ENCODE measurements around the gene LPCAT1.
A peak's percentile ranks its signal among the peaks of the same experiment; 100 is the strongest.
"Not testable (repeated sequence)": the region's sequence is repeated elsewhere in the genome, so short reads cannot be mapped to it uniquely, and the experiment has no call there.

Gene LPCAT1, protein sequence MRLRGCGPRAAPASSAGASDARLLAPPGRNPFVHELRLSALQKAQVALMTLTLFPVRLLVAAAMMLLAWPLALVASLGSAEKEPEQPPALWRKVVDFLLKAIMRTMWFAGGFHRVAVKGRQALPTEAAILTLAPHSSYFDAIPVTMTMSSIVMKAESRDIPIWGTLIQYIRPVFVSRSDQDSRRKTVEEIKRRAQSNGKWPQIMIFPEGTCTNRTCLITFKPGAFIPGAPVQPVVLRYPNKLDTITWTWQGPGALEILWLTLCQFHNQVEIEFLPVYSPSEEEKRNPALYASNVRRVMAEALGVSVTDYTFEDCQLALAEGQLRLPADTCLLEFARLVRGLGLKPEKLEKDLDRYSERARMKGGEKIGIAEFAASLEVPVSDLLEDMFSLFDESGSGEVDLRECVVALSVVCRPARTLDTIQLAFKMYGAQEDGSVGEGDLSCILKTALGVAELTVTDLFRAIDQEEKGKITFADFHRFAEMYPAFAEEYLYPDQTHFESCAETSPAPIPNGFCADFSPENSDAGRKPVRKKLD

DNA sequence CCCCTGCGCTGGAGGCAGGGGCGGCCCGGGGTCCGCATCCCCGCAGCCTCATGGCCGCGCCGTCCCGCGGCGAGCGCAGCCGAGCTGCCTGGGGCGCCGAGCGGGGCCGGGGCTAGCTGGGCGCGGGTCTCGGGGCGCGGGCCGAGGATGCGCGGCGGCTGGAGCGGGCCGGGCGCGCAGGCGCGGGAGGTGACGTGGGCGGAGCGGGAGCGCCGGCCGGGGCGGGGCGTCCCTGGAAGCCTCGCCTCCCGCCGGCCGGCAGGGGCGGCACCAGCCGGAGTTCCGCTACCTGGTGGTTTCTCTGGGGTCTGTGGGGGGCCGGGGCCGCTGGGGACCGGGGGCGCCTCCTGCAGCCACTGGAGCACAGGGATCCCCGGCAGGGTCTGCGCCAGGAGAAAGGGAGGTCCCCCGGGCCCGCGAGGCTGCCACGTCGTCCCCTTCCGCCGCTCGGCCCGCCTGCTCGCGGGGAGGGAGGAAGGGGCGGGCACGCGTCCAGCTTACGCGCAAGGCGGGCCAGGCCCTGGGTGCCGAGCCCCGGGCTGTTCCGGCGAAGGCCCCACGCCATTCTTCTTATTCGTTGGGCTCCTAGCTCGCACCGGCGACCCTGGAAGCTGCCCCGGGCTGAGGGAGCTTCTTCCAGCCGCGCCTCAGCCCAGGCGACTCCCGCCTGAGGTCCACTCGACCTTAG is at the start of gene LPCAT1:
Gene LPCAT1 (minus strand): TSS at position 168 of the 688 bp plus-strand sequence. CDS start 116 bp downstream, at position 52.
- DNase-seq, result peak in 45 of 51 donors; percentile 16 to 88 (median 69)

DNA sequence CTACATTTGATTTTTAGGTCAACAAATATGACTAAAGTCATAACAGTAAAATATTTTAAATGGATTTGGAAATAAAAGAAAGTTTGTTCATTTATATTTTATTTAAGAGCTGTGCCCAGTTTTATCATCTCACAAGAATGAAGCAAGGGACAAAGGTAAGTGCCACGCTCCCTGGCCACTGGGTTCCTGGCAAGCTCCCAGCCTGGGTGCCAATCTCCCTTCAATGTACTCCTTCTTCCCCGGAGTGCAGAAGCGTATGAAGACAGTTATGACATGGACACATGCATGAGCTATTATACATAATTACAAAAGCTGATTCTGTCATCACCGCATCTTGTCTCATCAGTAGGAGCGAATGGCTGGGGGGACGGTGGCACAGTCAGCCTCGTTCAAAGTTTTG is 48.1 kb upstream of the LPCAT1 start:
- not testable (repeated sequence) for DNase-seq

DNA sequence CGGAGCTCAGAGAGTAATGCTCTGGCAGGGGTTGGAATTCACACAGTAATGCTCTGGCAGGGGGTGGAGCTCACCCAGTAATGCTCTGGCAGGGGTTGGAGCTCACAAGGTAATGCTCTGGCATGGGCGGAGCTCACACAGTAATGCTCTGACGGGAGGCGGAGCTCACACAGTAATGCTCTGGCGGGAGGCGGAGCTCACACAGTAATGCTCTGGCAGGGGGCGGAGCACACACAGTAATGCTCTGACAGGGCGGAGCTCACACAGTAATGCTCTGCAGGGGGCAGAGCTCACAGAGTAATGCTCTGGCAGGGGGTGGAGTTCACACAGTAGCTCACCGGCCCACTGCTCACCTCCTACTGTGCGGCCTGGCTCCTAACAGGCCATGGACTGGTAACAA is 47.2 kb upstream of the LPCAT1 start:
- no peak for DNase-seq

GRCh38 chr5:1568201-1568979 is 44.6 kb upstream of the LPCAT1 start:
- DNase-seq, result no peak

GRCh38 chr5:1567527-1568200 is 43.9 kb upstream of the LPCAT1 start:
- not testable (repeated sequence) for DNase-seq

DNA sequence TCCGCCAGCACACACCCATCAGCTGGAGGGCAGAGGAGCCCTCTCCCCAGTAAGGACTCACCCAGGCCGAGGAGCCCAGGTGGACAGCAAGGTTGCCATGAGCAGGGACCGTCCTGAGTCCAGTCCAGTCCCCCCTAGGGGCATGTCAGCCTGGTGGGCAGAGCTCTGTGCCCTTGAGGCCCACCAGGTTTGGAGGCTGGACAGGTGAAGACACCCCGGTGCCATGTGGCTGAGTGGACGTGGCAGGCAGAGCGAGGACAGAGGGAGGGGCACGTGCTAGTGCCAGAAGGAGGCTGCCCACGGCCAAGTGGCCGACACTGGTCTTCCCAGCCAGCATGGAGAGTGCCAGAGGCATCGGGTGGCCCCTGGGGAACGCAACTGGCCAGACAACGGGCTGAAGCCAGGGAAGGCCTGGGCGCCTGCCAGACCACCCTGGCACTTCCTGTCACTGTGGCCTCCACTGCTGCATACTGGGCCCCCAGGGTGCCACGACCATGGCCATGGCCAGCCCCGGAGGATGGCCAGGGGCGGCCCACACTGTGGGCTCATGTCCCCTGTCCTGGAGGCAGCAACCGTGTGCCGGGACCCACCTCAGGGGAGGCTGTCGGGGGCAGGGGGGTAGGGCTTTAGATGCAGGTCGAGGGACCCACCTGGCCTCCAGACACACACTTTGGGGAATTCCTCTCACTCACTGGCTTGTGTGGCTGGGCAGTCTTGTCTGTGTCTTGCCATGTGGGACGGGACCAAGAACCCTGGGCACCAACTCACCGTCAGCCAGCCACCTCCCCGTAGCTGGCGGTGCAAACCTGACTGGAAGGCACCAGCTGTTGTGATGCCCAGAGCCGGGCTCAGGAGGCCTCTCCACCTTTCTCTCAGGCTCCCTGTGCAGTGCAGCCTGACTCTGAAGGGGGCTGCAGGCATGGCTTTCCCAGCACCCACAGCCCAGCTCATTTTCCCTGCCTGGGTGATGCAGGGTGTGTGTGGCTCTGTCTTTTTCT is 42.3 kb upstream of the LPCAT1 start:
- DNase-seq, result peak in 10 of 51 donors; percentile 13 to 41 (median 27)

DNA sequence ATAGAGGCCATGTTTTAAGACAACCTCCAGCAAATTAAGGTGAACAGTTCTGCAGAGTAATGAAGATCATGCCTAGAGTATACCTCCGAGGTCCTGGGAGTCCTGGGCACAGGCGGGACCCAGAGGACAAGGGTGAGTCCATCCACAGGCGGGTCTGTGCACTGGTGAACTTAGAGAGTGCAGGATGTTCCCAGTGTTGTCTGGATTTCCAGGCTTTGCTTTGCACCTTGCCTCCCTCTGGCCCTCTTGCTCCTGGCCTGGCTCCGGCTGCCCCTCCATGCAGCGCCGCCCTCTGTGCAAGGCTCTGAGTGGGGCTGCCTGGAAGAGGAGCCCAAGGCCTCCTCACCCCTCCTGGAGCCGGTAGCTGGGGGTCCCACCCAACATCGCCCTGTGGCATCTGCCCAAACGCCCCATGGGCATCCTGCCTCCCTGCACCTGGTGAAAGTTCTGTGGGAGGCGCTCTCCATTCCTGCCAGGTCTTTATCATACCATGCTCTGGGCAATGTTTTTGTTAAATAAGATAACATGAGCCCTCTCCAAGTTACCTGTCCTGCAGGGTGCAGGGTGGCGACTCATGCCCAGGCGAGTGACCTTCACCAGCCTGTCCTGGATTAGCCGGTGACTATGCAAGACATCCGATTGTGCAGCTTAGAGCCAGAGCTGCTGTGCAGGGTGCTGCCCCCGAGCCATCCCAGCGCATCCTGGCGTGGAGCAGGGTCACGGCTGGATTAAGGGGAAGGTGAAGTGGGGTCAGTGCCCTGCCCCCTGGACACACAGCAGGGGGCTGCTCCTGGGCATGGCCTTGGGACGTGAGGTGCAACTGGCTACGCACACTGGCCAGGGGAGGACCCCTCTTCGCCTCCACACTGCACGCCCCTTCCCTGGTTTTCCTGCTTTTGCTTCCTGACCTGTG is 41.3 kb upstream of the LPCAT1 start:
- DNase-seq, result no peak

DNA sequence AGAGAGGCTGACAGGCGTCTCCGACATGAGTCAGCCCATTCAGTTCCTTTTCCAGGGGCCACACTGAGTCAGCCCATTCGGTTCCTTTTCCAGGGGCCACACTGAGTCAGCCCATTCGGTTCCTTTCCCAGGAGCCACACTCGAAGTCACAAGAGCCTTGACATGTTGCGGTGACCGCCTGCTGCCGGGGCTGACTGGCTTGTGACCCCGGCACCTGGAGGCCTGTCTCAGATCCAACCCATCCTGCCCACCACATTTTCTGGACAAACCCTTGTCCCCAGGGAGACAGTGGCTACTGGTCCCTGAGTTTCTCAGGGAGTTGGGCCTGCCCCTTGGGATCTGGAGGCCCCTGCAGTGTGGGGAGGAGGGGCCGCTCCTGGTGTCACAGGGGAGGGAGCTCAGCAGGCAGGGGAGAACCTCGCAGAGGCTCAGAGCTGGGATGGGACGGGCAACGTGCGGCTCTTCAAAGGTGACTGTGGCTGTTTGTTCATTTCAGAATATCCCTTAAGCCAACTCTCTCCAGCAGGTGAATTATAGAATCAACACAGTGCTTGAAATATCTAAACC is 40.5 kb upstream of the LPCAT1 start:
- peak in 14 of 51 donors; percentile 6 to 76 (median 24) for DNase-seq

- no peak for DNase-seq
Observed at GRCh38 chr5:1563617-1564181, 39.9 kb upstream of the LPCAT1 start.

GRCh38 chr5:1563051-1563461 is 39.3 kb upstream of the LPCAT1 start:
- DNase-seq, result no peak

DNA sequence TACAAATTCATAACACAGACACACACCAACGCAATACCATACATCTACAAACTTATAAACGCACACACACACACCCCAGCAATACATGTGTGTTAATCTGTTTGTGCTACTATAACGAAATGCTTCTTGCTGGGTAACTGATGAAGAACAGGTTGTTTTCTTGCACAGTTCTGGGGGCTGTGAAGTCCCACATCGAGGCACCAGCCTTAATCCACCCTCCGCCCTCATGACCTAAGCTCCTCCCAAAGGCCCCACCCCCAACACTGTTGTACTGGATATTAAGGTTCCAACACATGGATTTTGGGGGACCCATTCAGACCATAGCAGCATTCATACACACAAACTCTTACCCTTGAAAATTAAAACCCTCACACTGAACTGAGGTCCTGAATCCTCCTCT is 38.8 kb upstream of the LPCAT1 start:
- DNase-seq, result no peak

DNA sequence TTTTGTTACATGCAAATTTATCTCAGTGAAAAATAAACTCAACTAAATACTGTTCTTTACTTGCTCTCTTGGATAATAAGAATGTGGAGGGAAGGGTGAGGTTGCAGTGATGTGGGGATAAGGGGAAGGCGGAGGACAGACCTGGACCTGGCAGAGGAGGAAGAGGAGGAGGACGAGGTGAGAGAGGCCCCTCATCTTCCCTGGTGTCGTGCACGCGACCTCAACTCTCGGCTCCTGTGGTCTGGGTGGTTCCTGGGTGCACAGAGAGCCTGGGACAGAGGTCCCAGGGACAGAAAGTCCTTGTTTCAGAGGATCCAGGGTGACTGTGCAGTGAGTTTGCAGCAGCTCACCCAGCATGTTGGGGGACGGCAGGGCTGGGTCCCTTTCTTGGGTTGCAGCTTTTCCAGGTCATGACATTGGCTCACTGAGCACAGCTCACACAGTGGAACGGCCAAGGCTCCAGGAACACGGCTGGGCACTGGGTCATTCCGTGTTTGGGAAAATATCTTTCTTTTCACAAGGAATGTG is 37.7 kb upstream of the LPCAT1 start:
- DNase-seq, result no peak

DNA sequence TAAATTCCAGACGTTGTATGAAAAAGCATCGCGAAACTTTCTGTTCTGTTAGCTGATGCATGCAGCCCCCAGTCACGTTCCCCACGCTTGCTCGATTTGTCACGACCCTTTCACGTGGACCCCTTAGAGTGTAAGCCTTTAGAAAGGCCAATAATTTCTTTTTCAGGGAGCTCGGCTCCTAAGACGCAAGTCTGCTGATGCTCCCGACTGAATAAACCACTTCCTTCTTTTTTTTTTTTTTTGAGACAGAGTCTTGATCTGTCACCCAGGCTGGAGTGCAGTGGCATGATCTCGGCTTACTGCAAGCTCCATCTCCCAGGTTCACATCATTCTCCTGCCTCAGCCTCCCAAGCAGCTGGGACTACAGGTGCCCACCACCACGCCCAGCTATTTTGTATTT is 36.7 kb upstream of the LPCAT1 start:
- DNase-seq, result not testable (repeated sequence)

- DNase-seq, result no peak
Observed at GRCh38 chr5:1558944-1559343, 35.2 kb upstream of the LPCAT1 start.

GRCh38 chr5:1557114-1557873 is 33.5 kb upstream of the LPCAT1 start:
- no peak for DNase-seq

DNA sequence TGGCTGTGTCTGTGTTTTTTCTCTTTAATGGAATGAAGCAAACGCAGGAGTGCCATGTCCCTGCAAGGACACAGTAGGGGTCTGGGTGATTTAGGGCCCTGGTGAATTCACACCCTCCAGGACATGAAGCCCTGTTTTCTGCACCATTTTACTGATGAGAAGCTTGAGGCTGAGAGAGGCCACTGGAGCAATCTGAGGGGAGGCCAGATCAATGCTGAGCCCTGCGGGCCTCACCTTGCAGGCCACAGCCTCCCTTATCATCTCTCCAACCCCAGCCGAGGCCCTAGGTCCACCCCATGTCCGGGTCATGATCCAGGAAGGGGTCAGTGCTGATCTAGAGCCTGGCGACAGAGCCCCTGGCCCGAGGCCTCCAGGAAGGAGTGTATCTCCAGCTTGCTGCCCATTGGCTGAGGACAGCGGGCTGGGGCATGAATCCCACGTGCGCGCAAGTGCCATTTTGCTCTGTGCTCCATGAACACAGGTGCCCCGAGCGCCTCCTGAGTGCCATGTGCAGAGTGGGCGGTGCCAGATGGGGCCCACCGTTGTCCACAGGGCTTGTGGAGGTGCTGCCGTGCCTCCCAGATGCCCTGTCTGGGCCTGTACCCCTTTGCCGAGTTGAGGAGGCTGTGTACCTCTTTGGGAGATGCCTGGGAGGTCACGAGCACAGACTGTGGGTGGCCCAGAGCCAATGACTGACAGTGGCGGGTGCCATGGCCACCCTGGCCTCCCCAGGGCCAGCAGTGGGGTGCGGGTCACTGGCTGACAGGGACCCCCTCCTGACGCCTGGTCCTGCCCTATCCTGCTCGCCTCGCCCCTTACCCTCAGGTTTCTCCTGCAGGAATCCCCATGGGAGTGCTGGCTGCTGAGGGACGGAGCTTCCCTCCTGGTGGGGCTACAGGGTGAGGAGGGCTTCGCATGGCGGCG is 32.3 kb upstream of the LPCAT1 start:
- DNase-seq, result no peak

Measured in hypothalamus (tissue), 51 donors.